ENCODE measurements around the gene MEGF6.

Gene MEGF6

DNA sequence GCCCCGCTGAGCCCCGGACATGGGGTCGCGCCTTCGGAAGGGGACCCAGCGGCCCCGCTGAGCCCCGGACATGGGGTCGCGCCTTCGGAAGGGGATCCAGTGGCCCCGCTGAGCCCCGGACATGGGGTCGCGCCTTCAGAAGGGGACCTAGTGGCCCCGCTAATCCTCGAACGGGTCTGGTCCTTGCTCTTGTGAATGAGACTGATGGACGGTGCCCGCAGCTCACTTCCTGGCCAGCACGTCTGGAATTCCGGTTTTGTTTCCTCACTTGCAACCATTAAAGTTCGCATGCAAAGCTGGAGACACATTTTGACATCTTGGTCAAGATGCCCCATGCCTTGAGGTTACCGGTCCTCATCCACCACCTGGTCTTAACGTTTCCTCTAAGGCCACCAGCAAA, 33.0 kb upstream of the MEGF6 start:
- 92 to 93% methylated on average over 20 to 23 of the region's 25 CpGs for whole genome bisulfite sequencing, 2 experiments
- peaks cover 7% of the 10 kb centered on the region for H3K4me1 ChIP-seq (ENCODE audit: control insufficient read depth, insufficient read depth, low read length)
- H3K36me3 ChIP-seq (ENCODE audit: control insufficient read depth, insufficient read depth, low read length): no peaks in the 10 kb centered on the region
- no peak overlapping the region for H3K27ac ChIP-seq (ENCODE audit: insufficient read depth, low read depth, low read length, poor library complexity, severe bottlenecking)
- no peaks in the 10 kb centered on the region for H3K27me3 ChIP-seq (ENCODE audit: control insufficient read depth, insufficient read depth, low read length, poor library complexity, severe bottlenecking)
- H3K4me3 ChIP-seq (ENCODE audit: insufficient read depth, low read depth, low read length): no peak overlapping the region
- H3K9me3 ChIP-seq (ENCODE audit: control insufficient read depth, low read length): no peaks in the 10 kb centered on the region

DNA sequence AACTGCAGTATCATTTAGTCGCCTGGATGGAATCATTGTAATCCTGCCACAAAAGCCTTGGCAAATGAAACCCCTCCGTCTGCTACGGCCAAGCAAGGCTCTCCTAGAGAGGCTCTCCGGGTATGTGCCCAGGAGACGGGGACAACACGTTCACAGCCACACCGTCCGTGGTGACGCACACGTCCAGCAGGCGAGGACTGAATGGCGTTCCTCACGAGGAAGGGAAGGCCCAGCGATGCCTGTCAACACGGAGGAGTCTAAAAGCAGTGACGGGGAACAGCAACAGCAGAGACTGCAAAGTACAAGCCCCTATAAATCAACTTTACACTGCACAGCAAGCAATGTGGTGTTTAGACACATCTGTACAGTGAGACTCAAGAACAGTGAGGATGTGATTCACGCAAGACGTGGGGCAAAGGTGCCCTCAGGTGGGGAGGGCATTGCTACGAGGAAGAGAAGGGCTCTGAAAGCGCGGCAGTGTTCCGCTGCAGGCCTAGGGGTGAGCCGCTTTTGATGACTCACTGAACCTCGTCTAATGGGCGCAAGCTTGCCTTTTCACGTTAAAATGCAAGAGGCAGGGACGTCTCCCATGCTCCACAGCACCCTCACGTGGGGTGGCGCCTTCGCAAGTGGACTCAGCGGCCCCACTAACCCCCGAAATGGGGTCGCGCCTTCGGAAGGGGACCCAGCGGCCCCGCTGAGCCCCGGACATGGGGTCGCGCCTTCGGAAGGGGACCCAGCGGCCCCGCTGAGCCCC, 31.8 kb upstream of the MEGF6 start:
- 92 to 93% methylated on average over 35 of the region's 43 CpGs for WGBS, 2 experiments

DNA sequence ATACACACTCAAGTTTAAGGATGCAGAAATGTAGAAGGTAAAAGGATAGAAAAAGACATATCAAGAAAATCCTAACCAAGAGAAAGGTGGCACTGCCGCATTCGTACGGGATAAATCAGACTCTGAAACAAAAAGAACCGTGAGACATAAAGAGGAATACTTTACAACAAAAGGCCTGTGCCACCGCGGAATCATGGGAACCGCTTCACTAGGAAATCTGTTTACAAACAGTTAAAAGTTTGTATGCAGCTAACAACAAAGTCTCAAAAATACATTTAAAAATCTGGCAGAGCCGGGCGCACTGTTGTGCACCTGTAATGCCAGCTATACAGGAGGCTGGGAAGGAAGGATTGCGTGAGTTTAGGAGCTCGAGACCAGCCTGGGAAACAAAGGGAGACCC, 30.5 kb upstream of the MEGF6 start:
- 96 to 97% methylated on average over 11 of the region's 11 CpGs for WGBS, 2 experiments
- Histone ChIP-seq H3K27ac (ENCODE audit: insufficient read depth, low read depth, low read length, poor library complexity, severe bottlenecking) (no peak overlapping the region), H3K4me3 (ENCODE audit: insufficient read depth, low read depth, low read length) (no peak overlapping the region), H3K9me3 (ENCODE audit: control insufficient read depth, low read length) (no peaks in the 10 kb centered on the region), H3K27me3 (ENCODE audit: control insufficient read depth, insufficient read depth, low read length, poor library complexity, severe bottlenecking) (no peaks in the 10 kb centered on the region), H3K4me1 (ENCODE audit: control insufficient read depth, insufficient read depth, low read length) (no peaks in the 10 kb centered on the region), H3K36me3 (ENCODE audit: control insufficient read depth, insufficient read depth, low read length) (peaks cover 1% of the 10 kb centered on the region)

More for the DNA sequence above, 31.8 kb upstream of the MEGF6 start:
- Histone ChIP-seq H3K27me3 (ENCODE audit: control insufficient read depth, insufficient read depth, low read length, poor library complexity, severe bottlenecking) (no peaks in the 10 kb centered on the region), H3K4me1 (ENCODE audit: control insufficient read depth, insufficient read depth, low read length) (no peaks in the 10 kb centered on the region), H3K36me3 (ENCODE audit: control insufficient read depth, insufficient read depth, low read length) (no peaks in the 10 kb centered on the region), H3K4me3 (ENCODE audit: insufficient read depth, low read depth, low read length) (no peak overlapping the region), H3K9me3 (ENCODE audit: control insufficient read depth, low read length) (no peaks in the 10 kb centered on the region), H3K27ac (ENCODE audit: insufficient read depth, low read depth, low read length, poor library complexity, severe bottlenecking) (no peak overlapping the region)

DNA sequence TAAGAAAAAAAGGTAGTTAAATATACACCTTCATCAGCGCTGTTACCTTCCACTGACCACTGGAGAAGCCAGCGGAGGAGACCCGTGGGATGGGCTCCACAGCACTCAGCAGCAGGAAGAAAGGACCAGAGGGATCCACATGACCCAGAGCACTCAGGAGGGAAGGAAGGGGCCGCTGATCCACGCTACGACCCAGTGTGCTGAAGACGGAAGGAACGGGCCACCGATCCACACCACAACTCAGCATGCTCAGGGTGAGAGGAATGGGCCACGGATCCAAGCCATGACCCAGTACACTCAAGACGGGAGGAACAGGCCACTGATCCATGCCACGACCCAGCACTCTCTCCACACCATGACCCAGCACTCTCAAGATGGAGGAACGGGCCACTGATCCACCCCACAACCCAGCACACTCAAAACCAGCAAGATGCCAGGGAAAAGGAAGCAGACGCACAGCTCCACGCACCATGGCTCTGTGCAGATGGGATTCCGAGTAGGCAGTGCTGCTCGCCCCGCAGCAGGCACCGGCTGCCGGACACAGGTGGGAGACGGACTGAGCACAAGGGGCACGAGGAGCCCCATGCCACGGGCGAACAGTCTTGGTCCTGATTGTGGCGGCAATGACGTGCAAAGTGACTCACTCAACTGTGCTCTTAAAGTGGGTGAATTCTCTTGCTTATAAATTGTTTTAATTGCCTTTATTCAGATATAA, 29.9 kb upstream of the MEGF6 start:
- Histone ChIP-seq H3K27me3 (ENCODE audit: control insufficient read depth, insufficient read depth, low read length, poor library complexity, severe bottlenecking) (no peaks in the 10 kb centered on the region), H3K36me3 (ENCODE audit: control insufficient read depth, insufficient read depth, low read length) (peaks cover 2% of the 10 kb centered on the region), H3K4me3 (ENCODE audit: insufficient read depth, low read depth, low read length) (no peak overlapping the region), H3K9me3 (ENCODE audit: control insufficient read depth, low read length) (no peaks in the 10 kb centered on the region), H3K27ac (ENCODE audit: insufficient read depth, low read depth, low read length, poor library complexity, severe bottlenecking) (no peak overlapping the region), H3K4me1 (ENCODE audit: control insufficient read depth, insufficient read depth, low read length) (no peaks in the 10 kb centered on the region)
- WGBS, 2 experiments: 92% methylated on average over 26 of the region's 26 CpGs

DNA sequence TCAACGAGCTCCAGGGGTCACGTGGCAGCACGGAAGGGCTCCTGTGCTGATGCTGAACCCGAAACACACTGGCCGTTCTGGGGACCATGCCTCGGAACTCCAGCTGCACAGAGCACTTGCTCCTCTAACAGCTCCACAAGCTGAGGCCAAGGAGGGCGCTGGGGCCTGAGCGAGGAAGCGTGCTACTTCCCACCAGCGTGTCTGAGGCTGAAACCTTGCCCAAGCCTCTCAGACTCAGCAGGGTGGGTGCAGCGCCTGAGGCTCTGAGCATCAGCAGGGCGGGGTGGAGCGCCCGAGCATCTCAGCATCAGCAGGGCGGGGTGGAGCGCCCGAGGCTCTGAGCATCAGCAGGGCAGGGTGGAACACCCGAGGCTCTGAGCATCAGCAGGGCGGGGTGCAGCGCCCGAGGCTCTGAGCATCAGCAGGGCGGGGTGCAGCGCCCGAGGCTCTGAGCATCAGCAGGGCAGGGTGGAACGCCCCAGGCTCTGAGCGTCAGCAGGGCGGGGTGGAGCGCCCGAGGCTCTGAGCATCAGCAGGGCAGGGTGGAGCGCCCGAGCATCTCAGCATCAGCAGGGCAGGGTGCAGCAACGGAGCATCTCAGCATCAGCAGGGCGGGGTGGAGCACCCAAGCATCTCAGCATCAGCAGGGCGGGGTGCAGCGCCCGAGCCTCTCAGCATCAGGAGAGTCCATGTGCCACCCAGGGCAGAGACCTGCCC, 29.0 kb upstream of the MEGF6 start:
- Histone ChIP-seq H3K9me3 (ENCODE audit: control insufficient read depth, low read length) (no peaks in the 10 kb centered on the region), H3K27me3 (ENCODE audit: control insufficient read depth, insufficient read depth, low read length, poor library complexity, severe bottlenecking) (no peaks in the 10 kb centered on the region), H3K4me3 (ENCODE audit: insufficient read depth, low read depth, low read length) (no peak overlapping the region), H3K4me1 (ENCODE audit: control insufficient read depth, insufficient read depth, low read length) (no peaks in the 10 kb centered on the region), H3K36me3 (ENCODE audit: control insufficient read depth, insufficient read depth, low read length) (peaks cover 2% of the 10 kb centered on the region), H3K27ac (ENCODE audit: insufficient read depth, low read depth, low read length, poor library complexity, severe bottlenecking) (no peak overlapping the region)
- 91 to 92% methylated on average over 36 of the region's 36 CpGs for WGBS, 2 experiments

DNA sequence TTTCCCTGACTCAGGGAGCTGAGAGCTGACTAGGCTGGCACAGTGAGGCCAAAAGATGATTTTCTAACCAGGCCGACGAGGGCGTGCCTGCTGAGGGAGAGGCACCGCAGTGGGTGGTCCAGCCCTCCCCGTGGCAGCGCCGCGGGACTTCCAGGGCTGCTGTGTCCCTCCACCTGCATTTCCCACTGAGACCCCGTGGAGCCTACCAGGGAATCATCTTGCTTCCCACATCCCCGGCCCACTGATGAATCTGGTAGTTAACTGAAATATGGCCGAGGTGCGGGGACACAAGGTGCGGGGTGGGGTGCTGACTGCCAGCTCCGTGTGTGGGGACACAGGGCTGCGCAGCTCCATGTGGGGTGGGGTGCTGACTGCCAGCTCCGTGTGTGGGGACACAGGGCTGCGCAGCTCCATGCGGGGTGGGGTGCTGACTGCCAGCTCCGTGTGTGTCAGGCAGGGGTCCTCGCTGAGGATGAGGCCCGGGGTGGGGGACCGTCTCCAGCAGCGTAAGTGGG, 28.1 kb upstream of the MEGF6 start:
- Histone ChIP-seq H3K4me3 (ENCODE audit: insufficient read depth, low read depth, low read length) (no peak overlapping the region), H3K27me3 (ENCODE audit: control insufficient read depth, insufficient read depth, low read length, poor library complexity, severe bottlenecking) (no peaks in the 10 kb centered on the region), H3K36me3 (ENCODE audit: control insufficient read depth, insufficient read depth, low read length) (peaks cover 5% of the 10 kb centered on the region), H3K4me1 (ENCODE audit: control insufficient read depth, insufficient read depth, low read length) (no peaks in the 10 kb centered on the region), H3K9me3 (ENCODE audit: control insufficient read depth, low read length) (no peaks in the 10 kb centered on the region), H3K27ac (ENCODE audit: insufficient read depth, low read depth, low read length, poor library complexity, severe bottlenecking) (no peak overlapping the region)
- WGBS, 2 experiments: 94% methylated on average over 23 of the region's 23 CpGs

DNA sequence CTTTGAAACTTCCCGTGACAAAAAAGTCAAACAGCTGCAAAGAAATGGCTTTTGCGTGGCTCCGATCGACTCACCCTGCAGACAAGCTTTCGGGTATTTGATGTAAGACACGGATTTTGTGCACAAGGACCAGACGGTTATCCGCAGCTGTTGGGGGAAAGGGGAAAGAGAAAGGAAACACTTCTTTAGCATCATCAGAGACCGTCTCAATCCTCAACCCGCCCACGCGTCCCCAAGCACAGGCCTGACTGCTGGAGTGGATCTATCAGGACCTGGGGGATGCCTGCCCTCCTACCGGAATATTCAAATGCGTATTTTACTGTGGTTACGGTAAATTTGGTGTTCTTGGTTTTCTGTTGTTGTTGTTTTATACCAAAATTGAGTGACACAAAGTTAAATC, 27.4 kb upstream of the MEGF6 start:
- WGBS, 2 experiments: 95% methylated on average over 15 of the region's 15 CpGs
- H3K36me3 ChIP-seq (ENCODE audit: control insufficient read depth, insufficient read depth, low read length): peaks cover 5% of the 10 kb centered on the region

DNA sequence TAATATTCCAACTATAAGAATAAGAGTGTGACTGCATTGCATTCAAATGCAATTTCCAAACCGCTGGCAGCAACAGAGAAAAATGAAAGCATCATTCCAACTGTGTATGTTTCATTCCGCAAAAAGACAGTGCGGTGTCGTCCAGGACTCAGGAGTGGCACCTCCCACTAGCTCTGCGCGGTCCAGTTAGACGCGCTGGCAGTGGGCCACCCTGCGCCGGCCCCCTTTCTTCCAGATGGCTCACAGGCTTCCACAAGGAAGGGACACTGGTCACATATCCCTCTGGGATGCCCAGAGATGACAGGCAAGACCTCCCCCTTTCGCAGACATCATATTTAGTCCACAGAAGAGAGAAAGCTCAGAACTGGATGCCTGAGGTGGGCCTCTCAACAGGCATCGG, 26.7 kb upstream of the MEGF6 start:
- no peak overlapping the region for H3K27ac ChIP-seq (ENCODE audit: insufficient read depth, low read depth, low read length, poor library complexity, severe bottlenecking)
- WGBS, 2 experiments: 91 to 92% methylated on average over 12 of the region's 12 CpGs
- no peaks in the 10 kb centered on the region for H3K4me1 ChIP-seq (ENCODE audit: control insufficient read depth, insufficient read depth, low read length)
- no peaks in the 10 kb centered on the region for H3K9me3 ChIP-seq (ENCODE audit: control insufficient read depth, low read length)
- no peaks in the 10 kb centered on the region for H3K27me3 ChIP-seq (ENCODE audit: control insufficient read depth, insufficient read depth, low read length, poor library complexity, severe bottlenecking)
- no peak overlapping the region for H3K4me3 ChIP-seq (ENCODE audit: insufficient read depth, low read depth, low read length)
- H3K36me3 ChIP-seq (ENCODE audit: control insufficient read depth, insufficient read depth, low read length): peaks cover 5% of the 10 kb centered on the region

More for the DNA sequence above, 27.4 kb upstream of the MEGF6 start:
- no peaks in the 10 kb centered on the region for H3K4me1 ChIP-seq (ENCODE audit: control insufficient read depth, insufficient read depth, low read length)
- H3K9me3 ChIP-seq (ENCODE audit: control insufficient read depth, low read length): no peaks in the 10 kb centered on the region
- no peaks in the 10 kb centered on the region for H3K27me3 ChIP-seq (ENCODE audit: control insufficient read depth, insufficient read depth, low read length, poor library complexity, severe bottlenecking)
- no peak overlapping the region for H3K4me3 ChIP-seq (ENCODE audit: insufficient read depth, low read depth, low read length)
- H3K27ac ChIP-seq (ENCODE audit: insufficient read depth, low read depth, low read length, poor library complexity, severe bottlenecking): no peak overlapping the region

DNA sequence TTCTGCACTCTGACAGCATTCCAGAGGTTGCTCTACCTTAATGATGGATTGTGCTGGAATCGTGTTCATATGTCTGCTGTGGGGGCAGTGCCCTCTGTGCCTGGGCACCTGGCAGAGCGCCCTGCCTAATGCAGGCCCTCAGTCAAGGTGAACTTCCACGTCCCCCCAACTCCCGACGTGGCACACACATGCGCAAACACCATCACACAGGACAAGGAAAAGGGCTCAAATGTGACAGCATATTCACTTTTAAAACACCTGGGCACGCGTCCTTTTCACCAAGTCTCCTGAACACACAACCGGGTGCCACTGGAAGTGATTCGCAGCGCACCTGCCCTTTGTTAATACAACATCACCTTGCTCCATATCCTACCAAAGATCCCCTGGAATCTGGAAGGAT, 25.2 kb upstream of the MEGF6 start:
- Histone ChIP-seq H3K27me3 (ENCODE audit: control insufficient read depth, insufficient read depth, low read length, poor library complexity, severe bottlenecking) (no peaks in the 10 kb centered on the region), H3K4me3 (ENCODE audit: insufficient read depth, low read depth, low read length) (no peak overlapping the region), H3K9me3 (ENCODE audit: control insufficient read depth, low read length) (no peaks in the 10 kb centered on the region), H3K27ac (ENCODE audit: insufficient read depth, low read depth, low read length, poor library complexity, severe bottlenecking) (no peak overlapping the region), H3K36me3 (ENCODE audit: control insufficient read depth, insufficient read depth, low read length) (peaks cover 5% of the 10 kb centered on the region), H3K4me1 (ENCODE audit: control insufficient read depth, insufficient read depth, low read length) (peaks cover 8% of the 10 kb centered on the region)
- 92 to 94% methylated on average over 11 of the region's 11 CpGs for WGBS, 2 experiments

DNA sequence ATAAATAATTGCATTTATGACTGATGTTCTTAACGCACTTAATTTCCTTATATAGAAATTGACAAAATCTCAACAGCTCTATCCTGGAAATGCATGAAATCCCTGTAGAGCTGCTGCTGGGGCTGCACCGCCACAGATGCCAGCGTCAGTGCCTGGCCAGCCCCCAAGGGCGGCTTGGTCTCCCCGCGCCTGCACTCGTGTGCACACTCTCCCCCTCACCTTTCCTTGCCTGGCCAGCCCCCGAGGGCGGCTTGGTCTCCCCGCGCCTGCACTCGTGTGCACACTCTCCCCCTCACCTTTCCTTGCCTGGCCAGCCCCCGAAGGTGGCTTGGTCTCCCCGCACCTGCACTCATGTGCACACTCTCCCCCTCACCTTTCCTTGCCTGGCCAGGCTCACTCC, 24.8 kb upstream of the MEGF6 start:
- no peaks in the 10 kb centered on the region for H3K9me3 ChIP-seq (ENCODE audit: control insufficient read depth, low read length)
- no peak overlapping the region for H3K4me3 ChIP-seq (ENCODE audit: insufficient read depth, low read depth, low read length)
- H3K27me3 ChIP-seq (ENCODE audit: control insufficient read depth, insufficient read depth, low read length, poor library complexity, severe bottlenecking): no peaks in the 10 kb centered on the region
- no peak overlapping the region for H3K27ac ChIP-seq (ENCODE audit: insufficient read depth, low read depth, low read length, poor library complexity, severe bottlenecking)
- peaks cover 13% of the 10 kb centered on the region for H3K4me1 ChIP-seq (ENCODE audit: control insufficient read depth, insufficient read depth, low read length)
- peaks cover 5% of the 10 kb centered on the region for H3K36me3 ChIP-seq (ENCODE audit: control insufficient read depth, insufficient read depth, low read length)
- 94 to 95% methylated on average over 14 of the region's 14 CpGs for WGBS, 2 experiments

Measured in ectodermal cell (in vitro differentiated cells).